HG03565 (cell line): Measurements from ENCODE around the gene SCARB2.
"Not testable (repeated sequence)": the region's sequence is repeated elsewhere in the genome, so short reads cannot be mapped to it uniquely, and the experiment has no call there.

Source experiments
- ATAC-seq: cut with Tn5 transposase; IDR thresholded peaks from one replicate; pipeline ENCODE4 v1.9.1; 2021; ENCODE audit warnings: mild to moderate bottlenecking, moderate library complexity; ENCODE audit not compliant: unreplicated experiment

The SCARB2 gene

DNA sequence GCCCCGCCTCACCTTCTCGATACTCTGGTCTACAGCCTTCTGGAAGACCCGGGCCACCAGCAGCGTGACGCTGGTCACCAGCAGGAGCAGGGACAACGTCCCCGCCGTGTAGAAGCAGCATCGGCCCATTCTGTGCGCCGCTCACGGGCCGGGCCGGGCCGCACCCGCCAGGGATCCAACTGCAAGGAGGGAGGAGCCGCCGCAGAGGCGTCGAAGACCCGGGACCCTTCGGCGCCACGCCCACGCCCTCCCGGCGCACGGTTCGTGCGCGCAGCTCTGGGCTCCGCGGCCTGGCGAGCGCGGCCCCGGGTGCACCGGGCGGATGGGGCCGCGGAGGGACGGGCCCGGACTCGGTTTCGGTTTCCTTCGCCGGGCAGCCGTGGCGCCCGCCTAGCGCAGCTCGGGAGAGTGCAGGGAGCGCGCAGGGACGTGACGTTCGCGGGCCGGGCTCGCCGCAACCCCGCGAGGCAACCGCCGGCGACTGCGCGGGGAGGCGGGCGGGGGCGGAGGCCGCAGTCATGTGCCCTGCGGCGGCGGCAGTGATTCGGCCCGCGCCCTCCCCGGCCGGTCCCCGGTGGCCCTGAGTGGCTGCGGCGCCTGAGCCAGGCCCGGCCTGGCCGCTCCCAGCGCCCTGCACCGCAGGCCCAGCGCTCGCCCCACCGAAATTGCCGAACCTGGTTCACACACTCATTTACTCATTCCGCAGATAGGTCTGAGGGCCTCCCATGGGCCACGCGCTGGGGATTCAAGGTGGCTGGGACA, at the start of gene SCARB2:
Gene SCARB2 (minus strand): TSS at position 410 of the 762 bp plus-strand sequence. CDS start 281 bp downstream, at position 129.
- ATAC-seq = peak; percentile 65

DNA sequence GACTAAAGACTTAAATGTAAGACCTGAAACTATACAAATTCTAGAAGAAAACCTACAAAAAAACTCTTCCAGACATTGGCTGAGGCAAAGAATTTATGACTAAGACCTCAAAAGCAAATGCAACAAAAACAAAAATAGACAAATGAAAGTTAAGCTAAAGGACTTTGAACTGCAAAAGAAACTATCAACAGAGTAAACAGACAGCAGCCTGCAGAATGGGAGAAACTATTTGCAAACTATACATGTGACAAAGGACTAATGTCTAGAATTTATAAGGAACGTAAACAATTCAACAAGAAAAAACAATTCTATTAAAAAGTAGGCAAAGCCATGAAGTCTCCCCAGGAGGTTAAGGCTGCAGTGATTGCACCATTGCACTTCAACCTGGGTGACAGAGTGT, 46.9 kb upstream of the SCARB2 start:
- no peak for ATAC-seq

GRCh38 chr4:76257824-76258223, 44.2 kb upstream of the SCARB2 start:
- ATAC-seq = no peak

DNA sequence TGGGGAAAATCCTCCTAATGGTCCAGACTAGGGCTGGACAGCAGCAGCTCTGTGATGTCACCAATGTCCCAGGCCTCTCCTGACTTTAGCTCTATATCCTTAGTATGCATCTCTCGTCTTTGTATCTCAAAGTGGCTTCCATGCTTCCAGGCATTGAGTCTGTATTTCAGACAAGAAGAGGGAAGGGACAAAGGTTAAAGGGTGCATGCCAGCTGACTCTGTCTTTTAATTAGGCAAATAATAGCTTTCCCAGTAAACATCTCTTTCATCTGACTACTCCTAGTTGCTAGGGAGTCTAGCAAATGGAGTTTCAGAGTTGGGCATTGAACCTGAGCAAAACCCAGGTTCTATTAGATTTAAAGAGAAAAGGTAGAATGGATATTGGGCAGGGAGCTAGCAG, 43.3 kb upstream of the SCARB2 start:
- ATAC-seq = no peak

DNA sequence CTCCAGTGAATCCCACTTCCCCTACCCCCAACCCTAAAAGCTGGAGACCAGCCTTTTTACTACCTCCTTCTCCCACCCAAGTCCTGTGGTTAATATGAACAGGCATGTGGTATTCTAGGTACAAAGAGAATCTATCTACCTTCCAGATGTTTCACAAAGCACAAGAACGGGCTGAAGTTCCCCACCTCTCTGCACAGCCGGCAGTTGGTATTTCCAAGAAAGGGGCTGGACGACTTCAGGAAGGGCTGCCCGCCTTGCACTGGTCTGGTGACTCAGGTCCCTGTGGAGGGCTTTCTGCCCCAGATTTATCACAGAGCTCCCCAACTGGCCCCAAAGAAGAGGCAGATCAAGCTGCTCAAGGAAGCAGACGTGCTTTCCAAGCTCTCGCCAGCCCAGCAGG, 42.4 kb upstream of the SCARB2 start:
- no peak for ATAC-seq

GRCh38 chr4:76253511-76253910, 39.9 kb upstream of the SCARB2 start:
- ATAC-seq = no peak

DNA sequence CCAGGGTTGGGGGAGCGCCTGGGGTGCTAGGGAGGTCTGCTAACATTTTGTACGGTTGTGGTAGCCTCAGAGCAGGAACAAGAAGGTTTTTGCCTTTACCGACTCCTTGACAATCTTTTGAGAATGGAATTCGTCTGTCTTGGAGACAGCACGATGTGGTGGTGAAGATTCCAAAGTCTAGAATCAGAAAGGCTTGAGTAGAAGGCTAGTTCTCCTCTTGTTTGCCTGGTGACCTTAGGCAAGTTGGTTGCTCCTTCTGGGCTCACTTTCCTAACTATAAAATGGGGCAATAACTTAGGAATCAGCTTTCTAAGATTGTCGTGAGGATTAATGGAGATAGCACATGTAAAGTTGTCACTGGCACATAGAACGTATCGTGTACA, 38.6 kb upstream of the SCARB2 start:
- ATAC-seq = no peak

- no peak for ATAC-seq
These were observed 38.0 kb upstream of the SCARB2 start, which contains the start of gene FAM47E for GRCh38 chr4:76251441-76252270. TSS of gene FAM47E (plus strand) at chr4:76251721. CDS start at chr4:76251747, 26 bp downstream.

DNA sequence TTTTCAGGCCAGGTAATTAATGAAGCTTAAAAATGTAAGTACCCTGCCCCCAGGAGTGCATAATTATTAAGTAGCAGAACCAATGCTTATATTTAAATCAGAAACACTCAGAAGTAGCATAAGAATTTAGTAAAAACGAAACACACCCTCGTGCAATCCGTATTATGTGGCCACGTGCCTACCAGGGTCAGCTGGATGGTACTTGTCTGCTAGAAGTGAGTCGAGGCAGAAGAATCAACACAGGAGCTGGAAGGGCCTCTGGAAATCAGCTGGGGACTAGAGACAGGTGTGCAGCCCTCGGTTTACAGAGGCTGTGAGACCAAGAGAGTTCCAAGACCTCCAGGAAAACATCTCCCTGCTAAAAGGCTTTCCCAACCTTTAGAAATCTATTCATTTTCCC, 37.3 kb upstream of the SCARB2 start:
- ATAC-seq = no peak

DNA sequence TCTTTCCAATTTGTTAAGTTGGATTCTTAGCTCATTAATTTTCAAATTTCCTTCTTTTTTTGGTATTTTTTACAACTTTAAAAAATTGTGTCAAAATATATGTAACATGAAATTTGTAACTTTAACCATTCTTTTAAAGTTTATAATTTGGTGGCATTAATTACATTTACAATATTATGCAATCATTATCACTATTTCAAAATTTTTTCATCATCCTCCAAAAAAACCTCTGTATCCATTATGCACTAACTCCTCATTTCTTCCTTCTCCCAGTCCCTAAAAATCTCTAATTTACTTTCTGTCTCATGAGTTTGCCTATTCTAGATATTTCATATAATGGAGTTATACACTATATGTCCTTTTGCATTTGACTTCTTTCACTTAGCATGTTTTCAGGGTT, 33.2 kb upstream of the SCARB2 start:
- no peak for ATAC-seq

DNA sequence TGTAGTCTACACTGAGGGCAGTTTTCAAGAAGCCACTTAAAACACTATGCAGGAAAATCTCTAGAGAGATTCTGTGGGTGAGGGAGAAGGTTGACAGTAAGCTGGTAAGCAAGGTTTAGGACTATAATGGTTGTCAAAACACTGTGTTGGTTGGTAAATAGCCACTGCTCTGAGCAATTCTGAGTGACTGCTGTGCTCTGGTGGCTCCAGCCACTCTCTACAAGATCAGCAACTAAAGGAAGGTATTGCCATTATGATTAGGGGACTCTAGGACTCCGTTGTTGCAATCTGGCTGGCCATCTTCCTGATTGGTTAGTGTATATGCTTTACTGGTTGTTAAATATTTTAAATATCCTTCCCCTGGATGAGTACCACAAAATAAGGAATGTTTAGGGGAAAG, 32.4 kb upstream of the SCARB2 start:
- no peak for ATAC-seq

DNA sequence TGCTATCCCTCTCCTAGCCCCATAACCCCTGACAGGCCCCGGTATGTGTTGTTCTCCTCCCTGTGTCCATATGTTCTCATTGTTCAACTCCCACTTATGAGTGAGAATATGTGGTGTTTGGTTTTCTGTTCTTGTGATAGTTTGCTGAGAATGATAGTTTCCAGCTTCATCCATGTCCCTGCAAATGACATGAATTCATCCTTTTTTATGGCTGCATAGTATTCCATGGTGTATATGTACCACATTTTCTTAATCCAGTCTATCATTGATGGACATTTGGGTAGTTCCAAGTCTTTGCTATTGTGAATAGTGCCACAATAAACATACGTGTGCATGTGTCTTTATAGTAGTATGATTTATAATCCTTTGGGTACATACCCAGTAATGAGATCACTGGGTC, 30.3 kb upstream of the SCARB2 start:
- ATAC-seq = not testable (repeated sequence)

DNA sequence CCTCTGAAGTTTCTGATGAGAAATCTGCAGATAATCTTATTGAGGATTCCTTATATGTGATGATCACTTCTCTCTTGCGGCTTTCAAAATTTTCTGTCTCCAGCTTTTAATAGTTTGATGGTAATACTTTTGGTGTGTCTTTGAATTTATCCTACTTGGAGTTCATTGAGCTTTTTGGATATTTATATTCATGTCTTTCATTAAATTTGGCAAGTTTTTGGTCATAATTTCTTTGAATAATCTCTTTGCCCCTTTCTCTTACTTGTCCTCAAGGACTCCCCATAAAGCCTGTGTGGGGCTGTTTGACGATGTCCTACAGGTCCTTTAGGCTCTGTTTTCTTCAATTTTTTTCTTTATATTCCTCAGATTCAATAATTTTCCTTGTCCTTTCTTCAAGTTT, 26.6 kb upstream of the SCARB2 start:
- ATAC-seq = no peak

DNA sequence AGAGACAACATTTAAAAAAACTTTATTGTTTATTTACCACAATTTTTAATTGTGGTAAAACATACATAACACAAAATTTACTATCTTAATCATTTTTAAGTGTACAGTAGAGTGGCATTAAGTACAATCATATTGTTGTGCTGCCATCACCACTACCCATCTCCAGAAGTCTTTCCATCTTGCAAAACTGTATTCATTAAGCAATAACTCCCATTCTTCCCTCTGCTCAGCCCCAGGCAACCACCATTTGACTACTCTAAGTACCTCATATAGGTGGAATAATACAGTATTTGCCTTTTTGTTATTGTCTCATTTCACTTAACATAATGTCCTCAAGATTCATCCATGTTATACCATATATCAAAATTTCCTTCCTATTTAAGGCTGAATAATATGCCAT, 25.1 kb upstream of the SCARB2 start:
- ATAC-seq = no peak

GRCh38 chr4:76238236-76238635, 24.6 kb upstream of the SCARB2 start:
- ATAC-seq = no peak

DNA sequence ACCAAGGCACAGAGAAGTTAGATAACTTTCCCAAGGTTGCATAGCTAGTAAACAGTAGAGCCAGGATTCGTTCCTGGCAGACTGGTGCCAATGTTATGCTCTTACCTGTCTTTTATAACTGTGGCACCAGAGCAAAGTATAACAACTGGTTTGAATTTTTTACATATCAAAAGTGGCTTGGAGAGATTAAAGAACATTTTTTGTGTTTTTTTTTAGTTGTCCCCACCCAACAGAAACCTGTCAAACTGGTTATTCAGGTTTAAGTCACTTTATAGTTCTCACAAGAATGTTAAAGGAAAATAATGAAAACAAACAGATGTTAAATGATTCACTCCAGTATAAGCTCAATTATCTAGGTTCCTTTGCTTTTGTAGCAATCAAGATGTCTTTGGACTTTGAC, 22.3 kb upstream of the SCARB2 start:
- ATAC-seq = no peak

- no peak for ATAC-seq
These were observed 21.8 kb upstream of the SCARB2 start for GRCh38 chr4:76235407-76235806.

- ATAC-seq = no peak
These were observed 21.0 kb upstream of the SCARB2 start for GRCh38 chr4:76234679-76235044.

DNA sequence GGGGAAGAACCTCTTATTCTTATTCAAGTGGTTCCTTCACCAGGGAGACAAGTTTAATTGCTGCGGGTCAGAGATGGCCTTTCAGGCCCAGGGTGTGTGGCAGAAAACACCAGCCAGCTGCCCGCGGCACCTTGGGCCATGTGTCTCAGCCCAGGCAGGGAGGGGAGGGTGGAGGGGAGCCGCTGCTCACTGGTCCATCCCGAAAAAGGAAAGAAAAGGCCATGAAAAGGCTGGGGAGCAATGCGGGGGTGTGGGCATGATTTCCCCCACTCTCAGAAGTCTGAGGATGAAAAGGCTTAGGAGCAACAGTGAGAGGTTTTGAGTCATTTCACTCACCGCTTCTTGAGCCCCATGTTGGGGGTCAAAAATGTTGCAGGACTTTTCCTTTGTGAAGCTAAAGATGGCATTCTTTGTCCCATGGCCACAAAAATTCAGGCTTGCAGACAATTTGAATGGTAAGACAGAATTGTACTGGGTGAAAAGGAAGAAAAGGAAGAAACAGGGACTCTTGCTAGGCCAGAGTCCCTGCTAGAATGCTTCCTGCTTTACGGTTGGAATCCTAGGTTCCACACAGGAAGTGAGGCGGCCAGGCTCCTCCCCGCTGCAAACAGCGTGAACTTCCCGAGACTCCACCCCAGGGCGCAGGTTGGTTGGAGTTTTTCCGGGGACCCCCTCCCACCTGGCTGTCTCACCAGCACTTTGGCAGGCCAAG, 20.5 kb upstream of the SCARB2 start:
- ATAC-seq = no peak

GRCh38 chr4:76233529-76233928, 19.9 kb upstream of the SCARB2 start:
- ATAC-seq = no peak

- no peak for ATAC-seq
These were observed 19.5 kb upstream of the SCARB2 start for GRCh38 chr4:76233083-76233482.

GRCh38 chr4:76232681-76233080, 19.1 kb upstream of the SCARB2 start:
- ATAC-seq = no peak
